ENCODE results near the gene ZNF892. TPM values are rescaled to one million over a fixed set of nuclear protein-coding genes. Genes with fewer than 3 reads are reported as not detected.

ZNF892 gene
- total and polyA plus RNA-seq, 2 of the 13 experiments (the other 11 are each of a cell fraction or from before 2014, with no cell fraction given) = not detected

GRCh38 chr2:95159690-95160449 is 47.5 kb upstream of the ZNF892 start, which contains the start of gene ZNF514 (continued):
- TF ChIP-seq AKNA (CRISPR knock-in tag; IDR thresholded peaks at IDR 0.05; ENCODE audit: borderline replicate concordance) (no peak), ZNF446 (CRISPR knock-in tag; IDR thresholded peaks at IDR 0.05) (no peak), RELA (CRISPR knock-in tag; IDR thresholded peaks at IDR 0.05) (no peak), ZMYM4 (CRISPR knock-in tag; IDR thresholded peaks at IDR 0.05) (no peak), KAT8 (CRISPR knock-in tag; IDR thresholded peaks at IDR 0.05) (0 out of 2 replicates have a peak, but pooled peaks have one; percentile 24), MLX (CRISPR knock-in tag; IDR thresholded peaks at IDR 0.05) (no peak), ZHX1 (CRISPR knock-in tag; IDR thresholded peaks at IDR 0.05; ENCODE audit: low read depth) (0 out of 2 replicates have a peak, but pooled peaks have one; percentile 33), TBX3 (IDR thresholded peaks at IDR 0.05; ENCODE audit: borderline replicate concordance) (no peak), ZBTB37 (CRISPR knock-in tag; IDR thresholded peaks at IDR 0.05) (no peak), CTCF (CRISPR knock-in tag; IDR thresholded peaks at IDR 0.05) (no peak), HNF1B (CRISPR knock-in tag; IDR thresholded peaks at IDR 0.05) (no peak), ZNF678 (CRISPR knock-in tag; IDR thresholded peaks at IDR 0.05) (no peak)
